HFFc6 (cell line): ENCODE results near the gene PTPA. TPM values are rescaled to one million over a fixed set of nuclear protein-coding genes. Genes with fewer than 3 reads are reported as not detected.

Source experiments
- DNase-seq: peaks from one replicate; pipeline ENCODE4 v3.0.0-alpha.2; 2018
- H3K27ac Mint-ChIP-seq: 2 replicates; pipeline ENCODE4 v1.8.0; 2020; ENCODE audit warnings: mild to moderate bottlenecking, mixed read lengths
- H3K27me3 Mint-ChIP-seq: 2 replicates; pipeline ENCODE4 v1.8.0; 2021; ENCODE audit warnings: mild to moderate bottlenecking, moderate library complexity, mixed read lengths; ENCODE audit not compliant: insufficient read depth
- H3K36me3 Mint-ChIP-seq: 2 replicates; pipeline ENCODE4 v1.8.0; 2021; ENCODE audit warnings: low read depth, mixed read lengths
- H3K4me1 Mint-ChIP-seq: 2 replicates; pipeline ENCODE4 v1.8.0; 2020; ENCODE audit warnings: low read depth, mixed read lengths
- H3K4me3 Mint-ChIP-seq: 2 replicates; pipeline ENCODE4 v1.8.0; 2020; ENCODE audit warnings: mild to moderate bottlenecking, moderate library complexity, mixed read lengths
- H3K9me3 Mint-ChIP-seq: 2 replicates; pipeline ENCODE4 v1.8.0; 2020; ENCODE audit warnings: mild to moderate bottlenecking, mixed read lengths
- total RNA-seq, 6 experiments: library from RNA; stranded (reverse); fragmentation: NEBNext Ultra II Directional; extraction: Animal tissue kit (Norgen Biotek cat#: 25700); gene quantifications; 2 replicates in 1 of 6; 3 replicates in 5 of 6; pipeline ENCODE4 v1.2.3, GENCODE V29; 2021
- TF ChIP-seq, protein P1 (sequence below): fragments of 200-600 bp; sonication (generic); IDR thresholded peaks from 2 replicates; pipeline ENCODE4 v1.5.0; 2021; ENCODE audit warnings: antibody characterized with exemption, mild to moderate bottlenecking

PTPA gene
- total RNA-seq, 6 experiments from 2014 or later, result 153 to 170 (median 162) TPM

DNA sequence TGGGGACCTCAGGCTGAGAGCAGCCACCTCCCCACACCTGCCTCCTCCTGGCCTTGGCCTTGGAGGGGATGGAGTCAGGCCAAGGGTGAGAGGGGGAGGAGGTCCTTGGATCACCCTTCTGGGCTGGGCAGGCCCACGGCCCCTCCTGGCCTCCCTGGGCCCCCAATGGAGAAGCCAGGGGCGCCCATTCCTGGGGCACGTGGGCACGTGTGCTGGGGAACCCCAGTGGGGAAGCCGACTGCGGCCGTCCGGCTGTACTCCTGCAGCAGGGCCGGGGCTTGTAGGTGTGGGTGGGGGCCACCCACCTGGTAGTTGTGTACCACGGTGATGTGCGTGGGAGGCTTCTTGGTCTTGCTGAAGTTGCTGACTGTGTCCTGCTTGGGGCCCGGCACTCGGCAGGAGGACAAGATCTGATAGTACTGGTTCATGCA, 9.1 kb upstream of the PTPA start:
- no peak overlapping the region for H3K27ac Mint-ChIP-seq
- no peaks in the 10 kb centered on the region for H3K4me1 Mint-ChIP-seq

DNA sequence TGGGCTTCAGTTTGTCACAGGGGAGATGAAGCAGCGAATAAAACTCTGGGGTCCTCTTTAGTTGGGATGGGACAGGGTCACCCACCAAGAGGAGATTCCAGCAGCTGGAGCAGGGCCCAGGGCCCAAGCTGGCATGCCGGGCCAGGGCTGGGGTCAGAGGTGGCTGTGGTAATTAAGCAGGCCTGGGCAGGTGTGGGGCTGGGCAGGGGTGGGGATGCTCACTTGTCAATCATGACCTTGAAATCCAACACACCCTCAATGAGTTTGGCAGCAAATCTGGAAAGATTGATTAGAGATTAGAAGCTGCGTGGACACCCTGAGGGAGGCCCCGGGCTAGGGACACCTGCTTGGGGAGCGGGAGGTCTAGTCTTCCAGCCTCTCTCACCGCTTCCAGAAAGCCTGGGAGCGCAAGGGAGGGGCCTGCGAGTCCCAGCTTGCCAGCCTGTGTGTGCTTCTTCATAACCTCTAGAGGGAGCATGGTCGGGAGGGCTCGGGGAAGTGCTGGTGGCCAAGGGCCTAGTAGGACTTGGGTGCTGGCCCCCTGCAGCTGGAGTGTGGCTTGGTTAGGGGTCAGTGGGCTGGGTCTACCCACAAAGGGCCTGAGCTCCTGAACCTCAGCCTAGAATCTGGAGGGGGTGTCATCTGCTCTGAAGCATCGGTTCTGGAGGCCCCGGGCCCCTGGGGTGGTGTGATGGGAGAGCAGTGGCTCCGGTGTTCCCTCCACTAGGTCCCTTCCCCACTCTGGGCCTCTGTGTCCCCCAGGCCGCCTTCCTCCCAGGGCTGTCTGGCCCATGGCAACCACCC, 8.2 kb upstream of the PTPA start:
- no peak overlapping the region for H3K4me3 Mint-ChIP-seq

More for the DNA sequence above, 9.1 kb upstream of the PTPA start:
- H3K4me3 Mint-ChIP-seq, result no peak overlapping the region
- TF ChIP-seq, protein P1, sequence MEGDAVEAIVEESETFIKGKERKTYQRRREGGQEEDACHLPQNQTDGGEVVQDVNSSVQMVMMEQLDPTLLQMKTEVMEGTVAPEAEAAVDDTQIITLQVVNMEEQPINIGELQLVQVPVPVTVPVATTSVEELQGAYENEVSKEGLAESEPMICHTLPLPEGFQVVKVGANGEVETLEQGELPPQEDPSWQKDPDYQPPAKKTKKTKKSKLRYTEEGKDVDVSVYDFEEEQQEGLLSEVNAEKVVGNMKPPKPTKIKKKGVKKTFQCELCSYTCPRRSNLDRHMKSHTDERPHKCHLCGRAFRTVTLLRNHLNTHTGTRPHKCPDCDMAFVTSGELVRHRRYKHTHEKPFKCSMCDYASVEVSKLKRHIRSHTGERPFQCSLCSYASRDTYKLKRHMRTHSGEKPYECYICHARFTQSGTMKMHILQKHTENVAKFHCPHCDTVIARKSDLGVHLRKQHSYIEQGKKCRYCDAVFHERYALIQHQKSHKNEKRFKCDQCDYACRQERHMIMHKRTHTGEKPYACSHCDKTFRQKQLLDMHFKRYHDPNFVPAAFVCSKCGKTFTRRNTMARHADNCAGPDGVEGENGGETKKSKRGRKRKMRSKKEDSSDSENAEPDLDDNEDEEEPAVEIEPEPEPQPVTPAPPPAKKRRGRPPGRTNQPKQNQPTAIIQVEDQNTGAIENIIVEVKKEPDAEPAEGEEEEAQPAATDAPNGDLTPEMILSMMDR, result no peak
- no peaks in the 10 kb centered on the region for H3K9me3 Mint-ChIP-seq
- no peak for DNase-seq
- H3K27me3 Mint-ChIP-seq, result no peaks in the 10 kb centered on the region
- H3K36me3 Mint-ChIP-seq, result peaks cover 11% of the 10 kb centered on the region

DNA sequence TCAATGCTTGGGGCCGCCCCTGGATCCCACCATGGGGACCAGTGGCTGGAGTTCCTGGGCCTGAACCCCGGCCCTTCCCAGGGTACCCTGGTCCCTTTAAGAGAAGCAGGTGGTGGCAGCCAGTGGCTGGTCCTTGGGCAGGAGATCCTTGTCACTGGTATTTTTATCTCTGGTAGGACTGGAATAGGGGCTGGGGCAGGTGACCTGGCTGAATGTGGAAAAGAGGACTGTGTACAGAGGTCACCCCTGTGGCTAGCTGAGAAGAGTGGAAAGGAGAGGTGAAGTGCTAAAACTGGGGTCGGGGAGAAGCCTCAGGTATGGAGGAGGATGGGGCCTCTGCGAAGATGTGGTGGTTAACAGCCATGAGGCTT, 7.6 kb upstream of the PTPA start:
- H3K27me3 Mint-ChIP-seq, result no peaks in the 10 kb centered on the region
- H3K36me3 Mint-ChIP-seq, result peaks cover 5% of the 10 kb centered on the region
- H3K27ac Mint-ChIP-seq, result no peak overlapping the region
- DNase-seq, result no peak
- H3K4me1 Mint-ChIP-seq, result no peaks in the 10 kb centered on the region; the same call in 1 of the 2 replicates
- TF ChIP-seq, protein P1, result no peak
- no peak overlapping the region for H3K4me3 Mint-ChIP-seq
- H3K9me3 Mint-ChIP-seq, result no peaks in the 10 kb centered on the region

More for the DNA sequence above, 8.2 kb upstream of the PTPA start:
- Mint-ChIP-seq H3K27ac (no peak overlapping the region), H3K36me3 (peaks cover 11% of the 10 kb centered on the region), H3K27me3 (no peaks in the 10 kb centered on the region), H3K4me1 (no peaks in the 10 kb centered on the region), H3K9me3 (no peaks in the 10 kb centered on the region)
- TF ChIP-seq, protein P1, result peak; percentile 72
- peak; percentile 17 for DNase-seq

DNA sequence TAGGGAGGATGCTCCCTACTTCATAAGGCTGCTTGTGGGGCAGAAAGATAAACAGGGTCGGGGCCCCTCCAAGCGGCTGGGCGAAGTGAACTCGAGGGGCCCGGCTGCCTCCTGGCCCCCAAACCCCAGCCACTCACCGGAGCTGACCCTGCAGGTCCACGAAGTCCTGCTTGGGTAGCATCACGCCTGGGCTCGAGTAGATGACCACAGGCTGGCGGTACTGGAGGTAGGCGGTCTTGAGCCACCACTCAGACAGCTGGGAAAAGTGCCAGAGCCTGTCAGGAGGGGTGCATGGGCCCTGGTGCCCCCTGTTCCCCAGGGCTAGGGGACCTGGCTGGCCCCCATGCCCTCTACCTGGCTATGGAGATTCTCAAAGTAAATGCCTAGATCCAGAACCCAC, 7.2 kb upstream of the PTPA start:
- no peaks in the 10 kb centered on the region for H3K27me3 Mint-ChIP-seq

DNA sequence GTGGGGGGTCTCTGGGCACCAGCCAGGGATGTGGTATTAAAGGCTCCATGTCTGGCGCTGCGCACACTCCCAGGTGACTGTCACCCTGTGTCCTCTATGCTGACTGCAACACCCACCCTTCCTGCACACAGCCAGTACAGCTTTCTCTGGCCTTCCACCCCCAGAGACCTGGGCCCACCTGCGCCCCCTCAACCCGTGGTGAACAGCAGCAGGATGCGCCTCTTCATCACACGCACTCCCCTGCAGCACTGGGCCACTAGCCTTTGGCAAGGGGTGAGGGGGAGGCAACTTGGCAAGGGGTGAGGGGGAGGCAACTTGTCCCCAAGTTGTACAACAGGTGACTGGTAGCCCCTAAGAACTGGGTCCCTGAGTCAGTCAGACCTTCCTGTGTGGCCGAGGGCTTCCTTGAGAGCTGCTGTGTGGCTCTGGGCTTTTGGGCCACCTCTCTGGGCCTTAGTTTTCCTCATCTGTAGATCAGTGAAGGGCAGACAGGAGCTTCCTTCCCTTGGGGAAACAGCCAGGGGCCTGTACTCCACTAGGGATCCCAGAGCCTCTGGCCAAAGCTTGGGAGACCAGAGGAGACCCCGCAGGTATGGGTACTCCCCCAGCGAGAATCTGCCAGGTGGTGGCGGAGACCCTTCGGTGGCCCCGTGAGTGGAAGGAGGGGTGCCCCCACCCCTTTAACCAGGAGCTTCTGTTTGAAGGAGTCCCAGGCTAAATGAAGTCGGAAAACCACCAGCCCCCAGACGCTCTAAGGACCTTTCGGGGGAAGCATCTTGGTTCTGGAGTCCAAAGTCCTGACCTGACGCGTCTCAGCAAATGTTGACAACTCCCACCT, 5.1 kb upstream of the PTPA start:
- no peak for DNase-seq
- no peaks in the 10 kb centered on the region for H3K27me3 Mint-ChIP-seq
- peaks cover 13% of the 10 kb centered on the region for H3K4me1 Mint-ChIP-seq
- no peaks in the 10 kb centered on the region for H3K9me3 Mint-ChIP-seq
- H3K36me3 Mint-ChIP-seq, result peaks cover 5% of the 10 kb centered on the region; the same call in 1 of the 2 replicates
- TF ChIP-seq, protein P1, result no peak
- no peak overlapping the region for H3K27ac Mint-ChIP-seq
- H3K4me3 Mint-ChIP-seq, result no peak overlapping the region

More for the DNA sequence above, 7.2 kb upstream of the PTPA start:
- H3K4me3 Mint-ChIP-seq, result no peak overlapping the region
- peaks cover 5% of the 10 kb centered on the region; the same call in 1 of the 2 replicates for H3K36me3 Mint-ChIP-seq
- no peak for DNase-seq
- no peaks in the 10 kb centered on the region for H3K9me3 Mint-ChIP-seq
- no peak overlapping the region for H3K27ac Mint-ChIP-seq
- peaks cover 5% of the 10 kb centered on the region for H3K4me1 Mint-ChIP-seq
- TF ChIP-seq, protein P1, result no peak
